Fibroblast of villous mesenchyme (primary cell): ENCODE measurements around the gene SUPT3H. TPM values are rescaled to one million over a fixed set of nuclear protein-coding genes. Genes with fewer than 3 reads are reported as not detected.

Experiments used
- DNase-seq: peaks from one replicate; pipeline ENCODE4 v3.0.0-alpha.2; 2010; ENCODE audit warnings: low read depth
- H3K4me3 ChIP-seq: 2 replicates; pipeline ENCODE4 v1.5.1; 2011; ENCODE audit warnings: low read depth, mild to moderate bottlenecking, low read length
- total RNA-seq: library from RNA; depleted of rRNA; stranded (reverse); fragments of >200 nt; gene quantifications from 2 replicates; pipeline ENCODE4 v1.2.3, GENCODE V29; 2012
- TF ChIP-seq, protein P1 (sequence below): IDR thresholded peaks from 2 replicates; pipeline ENCODE4 v1.5.1; 2012; ENCODE audit warnings: low read depth, mild to moderate bottlenecking, low read length; ENCODE audit not compliant: insufficient read depth

Gene SUPT3H
- total RNA-seq, 1 donor = 7.8 TPM

DNA sequence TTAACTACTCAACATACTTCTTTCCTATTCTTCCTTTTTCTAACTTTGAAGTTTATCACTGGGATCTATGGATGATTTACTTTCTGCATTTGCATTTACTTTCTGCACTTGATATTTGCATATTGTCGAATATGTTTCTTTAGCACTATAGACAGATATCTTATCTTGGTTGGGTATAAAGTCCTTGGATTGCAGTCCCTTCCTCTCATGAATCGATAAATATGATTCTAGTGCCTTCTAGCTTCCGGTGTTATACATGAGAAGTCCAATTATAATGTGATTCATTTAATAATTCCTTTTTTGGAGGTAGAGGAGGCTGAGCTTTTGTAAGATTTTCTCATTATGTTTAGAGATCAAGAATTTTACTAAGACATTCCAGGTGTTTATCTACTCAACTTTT is 370.8 kb downstream of the SUPT3H start:
- TF ChIP-seq, protein P1, sequence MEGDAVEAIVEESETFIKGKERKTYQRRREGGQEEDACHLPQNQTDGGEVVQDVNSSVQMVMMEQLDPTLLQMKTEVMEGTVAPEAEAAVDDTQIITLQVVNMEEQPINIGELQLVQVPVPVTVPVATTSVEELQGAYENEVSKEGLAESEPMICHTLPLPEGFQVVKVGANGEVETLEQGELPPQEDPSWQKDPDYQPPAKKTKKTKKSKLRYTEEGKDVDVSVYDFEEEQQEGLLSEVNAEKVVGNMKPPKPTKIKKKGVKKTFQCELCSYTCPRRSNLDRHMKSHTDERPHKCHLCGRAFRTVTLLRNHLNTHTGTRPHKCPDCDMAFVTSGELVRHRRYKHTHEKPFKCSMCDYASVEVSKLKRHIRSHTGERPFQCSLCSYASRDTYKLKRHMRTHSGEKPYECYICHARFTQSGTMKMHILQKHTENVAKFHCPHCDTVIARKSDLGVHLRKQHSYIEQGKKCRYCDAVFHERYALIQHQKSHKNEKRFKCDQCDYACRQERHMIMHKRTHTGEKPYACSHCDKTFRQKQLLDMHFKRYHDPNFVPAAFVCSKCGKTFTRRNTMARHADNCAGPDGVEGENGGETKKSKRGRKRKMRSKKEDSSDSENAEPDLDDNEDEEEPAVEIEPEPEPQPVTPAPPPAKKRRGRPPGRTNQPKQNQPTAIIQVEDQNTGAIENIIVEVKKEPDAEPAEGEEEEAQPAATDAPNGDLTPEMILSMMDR = no peak
- no peak for DNase-seq
- H3K4me3 ChIP-seq = no peak overlapping the region

DNA sequence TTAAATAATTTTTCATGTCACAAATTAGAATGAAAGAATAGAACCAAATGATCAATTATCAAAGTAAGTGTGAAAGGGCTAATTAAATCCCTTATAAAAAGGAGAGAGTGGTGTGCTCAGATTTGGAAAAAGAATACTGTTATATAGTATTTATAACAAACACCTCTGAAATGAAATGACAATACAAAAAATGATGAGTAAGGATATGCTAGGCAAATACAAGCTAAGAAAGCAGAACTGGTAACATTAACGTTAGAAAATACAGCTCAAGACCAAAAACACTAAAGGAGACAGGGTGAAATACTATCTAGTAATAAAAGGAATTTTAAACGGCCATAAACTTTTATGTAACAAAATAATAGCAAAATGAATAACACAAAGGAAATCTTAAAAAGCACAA is 373.8 kb downstream of the SUPT3H start:
- H3K4me3 ChIP-seq = no peak overlapping the region
- DNase-seq = no peak
- TF ChIP-seq, protein P1 = no peak

DNA sequence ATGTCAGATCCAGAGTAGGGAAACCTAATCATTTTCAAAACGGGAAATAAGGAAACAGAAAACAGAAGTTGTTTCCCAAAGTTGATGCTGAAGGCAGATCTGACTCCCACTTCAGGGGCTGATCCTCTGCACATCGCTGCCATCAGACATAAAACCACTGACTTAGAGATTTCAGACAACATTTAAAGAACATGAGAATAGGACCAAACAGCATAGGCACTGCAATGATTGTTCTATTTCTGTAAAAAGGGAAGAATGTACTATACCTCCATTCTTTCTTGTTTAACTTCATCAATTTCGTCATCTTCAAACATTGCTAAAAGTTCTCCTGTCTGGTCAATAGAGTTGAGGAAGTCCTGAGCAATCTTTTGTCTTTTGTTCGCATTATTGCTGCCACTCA is 374.3 kb downstream of the SUPT3H start:
- no peak overlapping the region for H3K4me3 ChIP-seq
- TF ChIP-seq, protein P1 = no peak
- DNase-seq = no peak

DNA sequence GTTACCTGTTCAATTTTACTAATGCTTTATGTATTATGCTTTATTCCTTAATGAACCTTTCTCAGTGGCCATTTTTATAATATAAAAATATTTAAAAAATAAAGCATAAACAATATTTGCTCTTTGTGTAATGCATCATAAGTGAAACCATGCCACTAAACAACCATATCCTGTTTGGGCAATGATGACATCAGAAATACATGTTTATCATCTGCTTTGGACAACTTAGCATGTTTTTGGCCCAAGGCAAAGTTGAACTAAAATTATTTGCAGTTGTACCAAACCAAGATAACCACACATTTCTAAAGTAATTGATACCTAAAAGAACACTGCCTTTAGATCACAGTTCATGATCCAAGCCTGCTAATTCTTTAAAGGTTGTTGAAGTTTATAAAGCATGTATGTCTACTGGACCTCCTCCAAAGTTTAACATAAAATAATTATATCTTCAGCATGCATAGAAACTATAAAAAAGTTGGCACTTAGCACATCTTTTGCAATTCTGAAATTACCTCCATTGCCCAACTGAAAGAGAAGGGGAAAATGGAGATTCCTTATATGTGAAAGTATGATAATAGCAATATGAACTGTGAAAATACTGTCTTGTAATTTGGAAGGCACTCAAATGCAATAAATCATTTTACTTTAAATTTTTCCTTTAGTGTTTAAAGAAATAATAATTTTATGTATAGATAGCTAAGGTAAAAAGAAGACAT is 375.2 kb downstream of the SUPT3H start:
- peak; percentile 30 for DNase-seq
- H3K4me3 ChIP-seq = no peak overlapping the region
- TF ChIP-seq, protein P1 = no peak

DNA sequence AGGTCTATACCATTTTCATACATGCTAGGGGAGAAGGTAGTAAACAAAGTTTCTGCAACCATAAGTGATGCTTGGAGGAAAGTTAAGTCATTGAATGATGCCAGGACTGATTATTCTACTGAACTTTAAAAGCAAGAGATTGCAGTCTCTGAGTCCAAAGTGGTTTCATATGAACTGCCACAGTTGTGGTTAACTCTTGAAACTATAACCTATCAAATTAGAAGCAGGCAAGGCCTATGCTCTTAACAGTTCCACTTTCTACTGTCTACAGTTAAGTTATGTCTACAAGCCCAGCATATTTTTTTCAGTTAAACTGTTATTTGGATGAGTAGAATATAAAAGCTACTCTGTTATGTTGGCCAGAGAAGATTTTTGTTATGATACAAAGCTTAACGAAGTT is 376.1 kb downstream of the SUPT3H start:
- TF ChIP-seq, protein P1 = no peak
- DNase-seq = no peak
- no peak overlapping the region for H3K4me3 ChIP-seq

DNA sequence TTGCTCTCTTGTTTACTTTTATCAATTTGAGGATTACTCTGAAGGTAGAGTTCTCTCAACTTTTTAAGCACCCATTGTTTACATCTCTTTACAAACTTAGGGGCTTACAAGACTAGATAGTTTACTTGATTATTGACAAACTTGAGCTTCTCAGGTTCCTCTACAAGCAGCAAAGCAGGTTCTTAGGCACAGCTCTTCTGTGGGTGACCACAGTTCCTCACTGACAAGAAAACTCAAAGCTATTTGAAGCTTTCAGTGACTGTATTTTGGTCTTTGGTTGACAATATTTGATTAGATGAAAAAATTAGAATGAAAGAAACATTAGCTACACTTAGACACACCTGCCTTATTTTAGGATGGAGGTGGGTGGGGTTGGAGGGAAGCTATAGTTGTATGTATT is 376.9 kb downstream of the SUPT3H start:
- DNase-seq = no peak
- H3K4me3 ChIP-seq = no peak overlapping the region
- TF ChIP-seq, protein P1 = no peak

DNA sequence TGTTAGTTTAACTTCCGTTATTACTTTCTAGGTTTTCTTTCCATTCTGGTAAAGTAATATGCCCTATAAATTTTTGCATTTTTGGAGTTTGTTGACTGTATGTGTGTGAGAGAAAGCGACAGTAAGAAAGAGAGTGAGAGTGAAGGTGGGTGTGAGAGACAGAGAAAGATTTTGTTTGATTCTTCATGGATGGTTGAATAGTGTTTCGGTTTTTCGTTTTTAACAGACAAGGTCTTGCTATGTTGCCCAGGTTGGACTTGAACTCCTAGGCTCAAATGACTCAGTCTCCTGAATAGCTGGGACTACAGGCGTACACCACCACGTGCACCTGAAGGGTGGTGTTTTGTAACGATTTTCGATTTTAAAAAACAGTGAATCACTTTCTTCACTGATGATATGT is 378.7 kb downstream of the SUPT3H start:
- DNase-seq = no peak
- H3K4me3 ChIP-seq = no peak overlapping the region
- TF ChIP-seq, protein P1 = no peak
